ENCODE measurements around the gene PRSS50.

DNA sequence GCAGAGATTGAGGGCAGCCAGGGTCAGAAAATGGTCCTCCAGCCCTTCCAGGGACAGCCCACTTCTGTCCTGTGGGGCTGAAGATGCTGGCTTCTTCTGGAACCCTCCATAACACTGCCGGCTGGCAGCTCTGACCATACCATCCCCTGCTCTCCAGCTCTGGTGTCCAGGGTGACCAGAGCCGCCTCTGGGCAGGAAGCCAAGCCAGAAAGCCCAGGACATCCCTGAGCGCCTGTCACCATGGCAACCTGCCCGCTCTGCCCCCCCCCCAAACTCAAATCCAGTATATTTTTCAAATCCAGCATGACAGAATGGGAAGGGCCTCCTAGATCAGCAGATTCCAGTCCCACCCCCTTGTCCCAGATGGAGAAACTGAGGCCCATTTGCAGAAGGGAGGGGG, 16.9 kb downstream of the PRSS50 start:
- TF ChIP-seq POLR2A (IDR thresholded peaks at IDR 0.05) (no peak), CTCF (IDR thresholded peaks at IDR 0.05 in 8 of 11, conservative IDR thresholded peaks at IDR 0.05 in 3 of 11) (no peak), POLR2AphosphoS5 (IDR thresholded peaks at IDR 0.05) (no peak)
